Measurements from ENCODE around the gene STARD3.
"Not testable (repeated sequence)": the region's sequence is repeated elsewhere in the genome, so short reads cannot be mapped to it uniquely, and the experiment has no call there.

The STARD3 gene

GRCh38 chr17:39699818-39700147 is 62.8 kb downstream of the STARD3 start, which contains the start of gene ERBB2:
Gene ERBB2 (plus strand): TSS chr17:39700064. CDS start chr17:39700239, 175 bp downstream.
- DNase-seq: no peak

- DNase-seq: no peak
Measured at GRCh38 chr17:39700148-39700987, 63.4 kb downstream of the STARD3 start.

DNA sequence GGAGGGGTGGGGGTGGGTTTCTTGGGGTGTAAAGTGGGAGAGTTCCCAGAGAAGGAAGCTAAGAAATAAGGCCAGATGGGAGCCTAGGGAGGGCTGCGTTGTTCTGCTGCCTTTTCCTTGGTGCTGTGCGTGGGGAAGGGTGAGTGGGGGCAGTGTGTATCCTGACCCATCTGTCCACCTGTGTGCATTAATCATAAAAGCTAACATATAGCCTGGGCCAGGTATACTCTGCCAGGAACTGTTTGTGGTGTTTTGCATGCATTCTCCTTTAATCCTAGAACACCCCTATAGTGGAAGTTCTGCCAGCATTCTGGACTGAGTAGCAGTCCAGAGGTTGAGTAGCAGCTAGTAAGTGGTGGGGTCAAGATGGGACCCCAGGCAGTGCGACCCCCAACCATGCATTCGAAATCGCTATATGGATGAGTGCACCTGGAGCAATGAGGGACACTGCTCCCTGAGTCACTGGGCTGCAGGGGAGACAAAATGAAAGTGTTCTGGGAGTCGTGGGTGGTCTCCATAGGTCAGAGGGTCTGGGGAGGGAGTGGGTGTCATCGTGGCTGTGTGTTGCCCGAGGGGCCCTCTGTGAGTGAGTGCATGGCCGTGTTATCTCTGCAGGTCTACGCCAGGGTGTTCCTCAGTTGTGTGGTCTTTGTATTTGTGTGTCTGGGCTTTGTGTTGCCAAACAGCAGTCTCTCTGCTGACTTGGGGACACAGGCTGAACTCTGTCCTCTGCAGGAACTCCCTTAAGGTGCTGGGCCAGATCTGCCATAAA is 64.3 kb downstream of the STARD3 start:
- DNase-seq: no peak

DNA sequence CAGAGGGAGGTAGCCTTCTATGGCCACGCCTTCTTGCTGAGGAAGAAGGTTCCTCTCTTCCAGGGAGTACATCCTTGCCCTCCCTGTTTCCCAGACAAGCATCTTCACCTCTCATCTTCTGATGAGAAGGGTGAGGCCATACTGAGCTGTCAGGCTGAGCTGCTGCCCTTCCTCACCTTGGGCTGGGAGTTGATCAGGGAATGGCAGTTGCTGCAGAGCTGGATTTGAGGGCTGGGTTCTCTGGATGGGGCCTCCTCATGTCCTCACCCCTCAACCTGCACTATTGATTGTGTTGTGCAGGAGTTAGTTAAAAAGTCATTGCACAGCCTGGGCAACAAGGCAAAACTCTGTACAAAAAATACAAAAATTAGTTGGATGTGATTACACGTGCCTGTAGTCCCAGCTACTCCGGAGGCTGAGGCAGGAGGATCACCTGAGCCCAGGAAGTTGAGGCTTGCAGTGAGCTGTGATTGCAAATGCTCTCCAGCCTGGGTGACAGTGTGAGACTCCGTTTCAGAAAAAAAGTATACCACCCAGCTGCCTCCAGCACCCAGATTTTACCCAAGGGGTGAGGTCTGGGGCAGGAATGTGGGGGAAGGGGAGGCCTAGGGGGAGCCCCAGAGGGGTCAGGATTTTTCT is 65.0 kb downstream of the STARD3 start:
- no peak for DNase-seq

- no peak for DNase-seq
Measured at GRCh38 chr17:39702901-39703893, 66.3 kb downstream of the STARD3 start.

- DNase-seq: no peak
Measured at GRCh38 chr17:39703913-39704312, 67.0 kb downstream of the STARD3 start.

DNA sequence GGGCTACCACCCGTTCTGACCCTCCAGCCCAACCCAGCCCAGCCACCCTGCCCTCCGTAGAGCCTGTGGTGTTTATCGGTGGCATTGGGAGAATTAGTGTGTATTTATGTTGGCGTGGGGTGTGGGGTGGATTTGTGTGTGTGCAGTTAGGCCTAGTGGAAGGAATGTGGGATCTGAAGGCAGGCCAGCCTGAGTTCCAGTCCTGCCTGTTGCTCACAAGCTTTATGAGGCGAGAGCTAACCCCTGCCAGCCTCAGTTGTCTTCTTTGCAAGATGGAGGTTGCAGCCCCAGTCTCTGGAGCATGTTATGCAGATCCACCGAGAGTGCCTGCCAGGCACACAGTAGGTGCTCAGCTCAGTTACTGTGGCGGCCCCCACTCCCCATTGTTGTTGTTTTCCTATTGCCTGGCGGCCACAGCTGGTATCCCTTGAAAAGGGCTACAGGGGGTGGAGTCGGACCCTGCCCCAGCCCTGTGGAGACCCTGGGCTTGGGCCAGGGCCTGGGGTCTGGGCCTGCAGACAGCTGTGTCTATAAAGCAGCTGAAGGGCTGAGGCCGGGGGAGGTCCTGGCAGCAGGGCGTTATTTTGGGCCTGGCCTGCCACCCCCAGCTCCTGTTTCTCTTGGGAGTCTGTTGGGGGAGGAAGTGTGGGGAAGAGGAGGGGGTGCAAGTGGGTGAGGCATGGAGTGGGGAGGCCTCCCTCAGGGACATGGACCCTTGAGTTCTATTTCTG is 68.0 kb downstream of the STARD3 start:
- DNase-seq: no peak

GRCh38 chr17:39705786-39706348 is 68.9 kb downstream of the STARD3 start:
- no peak for DNase-seq

- DNase-seq: no peak
Measured at GRCh38 chr17:39706383-39706782, 69.4 kb downstream of the STARD3 start.

- DNase-seq: no peak
Measured at GRCh38 chr17:39706921-39707337, 70.0 kb downstream of the STARD3 start.

DNA sequence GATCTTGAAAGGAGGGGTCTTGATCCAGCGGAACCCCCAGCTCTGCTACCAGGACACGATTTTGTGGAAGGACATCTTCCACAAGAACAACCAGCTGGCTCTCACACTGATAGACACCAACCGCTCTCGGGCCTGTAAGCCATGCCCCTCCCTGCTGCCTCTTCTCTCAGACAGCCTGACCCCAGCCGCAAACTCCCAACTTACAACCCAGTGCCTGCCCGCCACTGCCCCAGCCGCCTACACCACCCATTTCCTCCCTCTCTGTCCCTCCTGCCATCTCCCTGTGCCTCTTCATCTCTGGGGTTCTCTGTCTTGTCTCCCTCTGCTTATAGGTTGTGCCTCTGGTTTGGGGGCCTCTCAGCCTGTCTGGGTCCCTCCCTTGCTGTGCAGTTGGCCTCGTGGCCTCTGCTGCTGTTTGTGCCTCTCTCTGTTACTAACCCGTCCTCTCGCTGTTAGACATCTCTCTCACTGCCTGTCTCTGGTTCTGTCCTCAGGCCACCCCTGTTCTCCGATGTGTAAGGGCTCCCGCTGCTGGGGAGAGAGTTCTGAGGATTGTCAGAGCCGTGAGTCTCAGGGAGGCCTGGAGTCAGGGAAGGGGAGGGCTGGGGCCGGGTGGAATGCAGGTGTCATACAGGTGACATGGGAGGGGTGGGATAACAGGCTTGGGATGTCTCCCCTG is 72.5 kb downstream of the STARD3 start:
- no peak for DNase-seq

- DNase-seq: no peak
Measured at GRCh38 chr17:39709998-39710964, 73.3 kb downstream of the STARD3 start.

DNA sequence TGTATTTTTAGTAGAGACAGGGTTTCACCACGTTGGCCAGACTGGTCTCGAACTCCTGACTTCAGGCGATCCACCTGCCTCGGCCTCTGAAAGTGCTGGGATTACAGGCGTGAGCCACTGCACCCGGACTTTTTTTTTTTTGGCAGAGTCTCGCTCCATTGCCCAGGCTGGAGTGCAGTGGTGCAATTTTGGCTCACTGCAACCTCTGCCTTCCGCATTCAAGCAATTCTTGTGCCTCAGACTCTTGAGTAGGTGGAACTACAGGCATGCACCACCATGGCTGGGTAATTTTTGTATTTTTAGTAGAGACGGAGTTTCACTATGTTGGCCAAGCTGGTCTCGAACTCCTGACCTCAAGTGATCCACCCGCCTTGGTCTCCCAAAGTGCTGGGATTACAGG is 74.1 kb downstream of the STARD3 start:
- DNase-seq: not testable (repeated sequence)

DNA sequence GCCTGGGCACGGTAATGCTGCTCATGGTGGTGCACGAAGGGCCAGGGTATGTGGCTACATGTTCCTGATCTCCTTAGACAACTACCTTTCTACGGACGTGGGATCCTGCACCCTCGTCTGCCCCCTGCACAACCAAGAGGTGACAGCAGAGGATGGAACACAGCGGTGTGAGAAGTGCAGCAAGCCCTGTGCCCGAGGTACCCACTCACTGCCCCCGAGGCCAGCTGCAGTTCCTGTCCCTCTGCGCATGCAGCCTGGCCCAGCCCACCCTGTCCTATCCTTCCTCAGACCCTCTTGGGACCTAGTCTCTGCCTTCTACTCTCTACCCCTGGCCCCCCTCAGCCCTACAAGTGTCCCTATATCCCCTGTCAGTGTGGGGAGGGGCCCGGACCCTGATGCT is 74.9 kb downstream of the STARD3 start:
- no peak for DNase-seq
